Urinary bladder (tissue), 4 donors: ENCODE results near the gene BTD. TPM values are rescaled to one million over a fixed set of nuclear protein-coding genes. Genes with fewer than 3 reads are reported as not detected.
"Not testable (repeated sequence)": the region's sequence is repeated elsewhere in the genome, so short reads cannot be mapped to it uniquely, and the experiment has no call there.

Source experiments
- DNase-seq: peaks from one replicate; pipeline ENCODE4 v3.0.0-alpha.2; 2015; ENCODE audit errors: extremely low spot score
- H3K27ac ChIP-seq: one replicate; pipeline ENCODE4 v1.5.1; 2013; ENCODE audit warnings: low read depth, mild to moderate bottlenecking, moderate library complexity
- H3K36me3 ChIP-seq: one replicate; pipeline ENCODE4 v1.6.1; 2013; ENCODE audit warnings: mild to moderate bottlenecking, moderate library complexity; ENCODE audit not compliant: insufficient read depth
- H3K4me1 ChIP-seq: one replicate; pipeline ENCODE4 v1.6.1; 2013; ENCODE audit warnings: mild to moderate bottlenecking, moderate library complexity; ENCODE audit not compliant: insufficient read depth
- H3K4me3 ChIP-seq: one replicate; pipeline ENCODE4 v1.5.1; 2013; ENCODE audit warnings: low read depth, low read length
- WGBS: extraction: QIAGEN DNeasy Blood & Tissue Kit; methylation state at CpG from one replicate; pipeline ENCODE4 v1.1.7; 2013; 5-methylcytosine and 5-hydroxymethylcytosine counted together
- polyA plus RNA-seq: library from polyadenylated mRNA; stranded (reverse); fragments of 200-250 nt; gene quantifications from one replicate; pipeline ENCODE4 v1.2.3, GENCODE V29; 2013
- total RNA-seq: library from RNA; depleted of rRNA; stranded (reverse); fragments of >200 nt; gene quantifications from one replicate; pipeline ENCODE4 v1.2.3, GENCODE V29; 2014
- donor health status: healthy with polysubstance abuse.
- donor health status: healthy.

The BTD gene
- total and polyA plus RNA-seq, 2 donors = 21.4 to 24.6 TPM

DNA sequence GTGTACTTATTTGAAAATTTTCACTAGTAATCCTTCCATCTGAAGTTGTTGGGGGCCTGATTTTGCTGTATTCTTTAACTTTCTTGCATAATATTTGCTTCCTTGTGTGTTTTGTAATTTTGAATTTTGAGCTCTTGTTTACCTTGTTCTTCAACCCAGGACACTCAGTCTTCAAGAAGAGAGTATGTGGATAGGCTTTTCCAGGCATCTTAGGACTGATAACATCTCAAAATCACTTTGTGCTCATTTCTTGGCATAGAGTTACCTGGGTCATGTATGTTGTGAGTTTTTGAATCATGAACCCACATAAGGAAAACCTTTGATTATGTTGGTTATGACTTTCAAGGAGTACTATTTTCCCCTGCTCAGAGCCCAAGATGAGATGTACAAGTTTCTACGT, 13.4 kb downstream of the BTD start:
- 94% methylated on average over 1 of the region's 1 CpG for WGBS
- Histone ChIP-seq H3K4me3 (no peak overlapping the region), H3K36me3 (no peaks in the 10 kb centered on the region), H3K4me1 (no peaks in the 10 kb centered on the region), H3K27ac (no peak overlapping the region)
- no peak for DNase-seq

DNA sequence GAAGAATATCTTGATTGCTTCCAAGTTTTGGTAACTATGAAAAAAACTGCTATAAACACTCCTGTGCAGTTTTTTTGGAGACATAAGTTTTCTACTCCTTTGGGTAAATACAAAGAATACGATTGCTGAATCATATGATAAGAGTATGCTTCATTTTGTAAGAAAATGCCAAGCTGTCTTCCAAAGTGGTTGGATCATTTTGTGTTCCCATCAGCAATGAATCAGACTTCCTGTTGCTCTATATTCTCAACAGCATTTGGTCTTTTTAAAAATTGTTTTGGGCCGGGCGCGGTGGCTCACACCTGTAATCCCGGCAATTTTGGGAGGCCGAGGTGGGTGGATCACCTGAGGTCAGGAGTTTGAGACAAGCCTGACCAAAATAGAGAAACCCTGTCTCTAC, 14.5 kb downstream of the BTD start:
- no peaks in the 10 kb centered on the region for H3K36me3 ChIP-seq
- 93% methylated on average over 6 of the region's 6 CpGs for WGBS

DNA sequence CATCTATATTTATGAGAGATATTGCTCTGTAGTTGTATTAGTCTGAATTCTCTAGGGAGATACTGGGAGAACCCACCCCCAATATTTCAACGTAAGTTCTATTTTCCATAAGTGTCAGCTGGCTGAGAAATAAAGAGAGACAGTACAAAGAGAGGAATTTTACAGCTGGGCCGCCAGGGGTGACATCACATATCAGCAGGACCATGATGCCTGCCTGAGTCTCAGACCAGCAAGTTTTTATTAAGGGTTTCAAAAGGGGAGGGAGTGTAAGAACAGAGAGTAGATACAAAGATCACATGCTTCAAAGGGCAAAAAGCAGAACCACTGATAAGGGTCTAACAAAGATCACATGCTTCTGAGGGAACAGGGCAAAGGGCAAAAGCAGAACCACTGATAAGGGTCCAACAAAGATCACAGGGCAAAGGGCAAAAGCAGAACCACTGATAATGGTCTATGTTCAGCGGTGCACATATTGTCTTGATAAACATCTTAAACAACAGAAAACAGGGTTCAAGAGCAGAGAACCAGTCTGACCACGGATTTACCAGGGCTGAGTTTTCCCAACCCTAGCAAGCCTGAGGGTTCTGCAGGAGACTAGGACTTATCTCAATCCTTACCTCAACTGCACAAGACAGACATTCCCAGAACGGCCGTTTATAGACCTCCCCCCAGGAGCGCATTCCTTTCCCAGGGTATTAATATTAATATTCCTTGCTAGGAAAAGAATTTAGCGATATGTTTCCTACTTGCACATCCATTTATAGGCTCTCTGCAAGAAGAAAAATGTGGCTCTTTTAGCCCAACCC, 18.3 kb downstream of the BTD start:
- not testable (repeated sequence) for H3K36me3 ChIP-seq, H3K4me1 ChIP-seq, H3K4me3 ChIP-seq, H3K27ac ChIP-seq, DNase-seq
- WGBS = 92% methylated on average over 8 of the region's 8 CpGs

More for the DNA sequence above, 14.5 kb downstream of the BTD start:
- Histone ChIP-seq H3K4me3 (no peak overlapping the region), H3K27ac (no peak overlapping the region), H3K4me1 (no peaks in the 10 kb centered on the region)
- DNase-seq = no peak

DNA sequence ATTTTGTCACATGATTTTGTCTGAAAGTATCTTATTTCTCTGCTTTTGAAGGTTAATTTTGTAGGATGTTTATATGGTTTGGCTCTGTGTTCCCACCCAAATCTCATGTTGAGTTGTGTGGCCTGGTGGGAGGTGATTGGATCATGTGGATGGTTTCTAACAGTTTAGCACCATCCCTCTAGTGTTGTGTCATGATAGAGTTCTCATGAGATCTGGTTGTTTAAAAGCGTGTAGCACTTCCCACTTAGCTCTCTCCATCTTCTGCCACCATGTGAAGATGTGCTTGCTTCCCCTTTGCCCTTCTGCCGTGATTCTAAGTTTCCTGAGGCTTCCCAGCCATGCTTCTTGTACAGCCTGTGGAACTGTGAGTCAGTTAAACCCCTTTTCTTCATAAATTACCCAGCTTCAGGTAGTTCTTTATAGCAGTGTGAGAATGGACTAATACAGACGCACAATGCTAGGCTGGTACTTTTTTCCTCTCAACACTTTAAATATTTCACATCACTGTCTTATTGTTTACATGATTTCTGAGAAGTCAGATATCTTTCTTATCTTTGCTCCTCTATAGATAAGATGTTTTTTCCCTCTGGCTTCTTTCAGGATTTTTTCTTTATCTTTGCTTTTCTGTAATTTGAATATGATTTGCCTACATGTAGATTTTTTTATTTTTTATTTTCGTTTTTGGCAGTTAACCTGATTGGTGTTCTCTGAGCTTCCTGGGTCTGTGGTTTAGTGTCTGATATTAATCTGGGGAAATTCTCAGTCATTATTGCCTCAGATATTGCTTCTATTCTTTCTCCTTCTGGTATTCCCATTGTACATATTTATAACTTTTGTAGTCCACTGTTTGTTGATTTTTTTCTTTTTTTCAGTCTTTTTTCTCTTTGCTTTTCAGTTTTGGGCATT, 22.2 kb downstream of the BTD start:
- WGBS = 52% methylated on average over 4 of the region's 4 CpGs
- no peak for DNase-seq
- Histone ChIP-seq H3K27ac (no peak overlapping the region), H3K36me3 (no peaks in the 10 kb centered on the region), H3K4me3 (no peak overlapping the region), H3K4me1 (no peaks in the 10 kb centered on the region)

DNA sequence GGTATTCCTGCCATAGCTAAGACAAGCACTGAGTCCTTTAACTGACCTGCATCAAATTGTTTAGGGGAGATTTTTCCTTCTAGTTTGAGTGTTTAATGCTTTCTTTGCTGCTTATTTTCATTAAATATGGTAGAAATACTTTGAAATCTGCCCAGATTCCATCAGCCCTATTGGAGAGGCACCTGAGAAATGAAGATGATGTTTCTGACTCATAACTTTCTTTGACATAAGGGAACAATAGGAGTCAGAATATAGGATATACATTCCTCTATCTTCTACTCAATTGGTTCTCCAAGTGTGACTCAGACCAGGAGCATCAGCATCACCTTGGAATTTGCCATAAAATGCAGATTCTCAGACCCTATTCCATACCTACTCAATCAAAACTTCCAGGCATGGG, 27.4 kb downstream of the BTD start:
- Histone ChIP-seq H3K27ac (no peak overlapping the region), H3K4me1 (no peaks in the 10 kb centered on the region), H3K36me3 (no peaks in the 10 kb centered on the region), H3K4me3 (no peak overlapping the region)
- no peak for DNase-seq

DNA sequence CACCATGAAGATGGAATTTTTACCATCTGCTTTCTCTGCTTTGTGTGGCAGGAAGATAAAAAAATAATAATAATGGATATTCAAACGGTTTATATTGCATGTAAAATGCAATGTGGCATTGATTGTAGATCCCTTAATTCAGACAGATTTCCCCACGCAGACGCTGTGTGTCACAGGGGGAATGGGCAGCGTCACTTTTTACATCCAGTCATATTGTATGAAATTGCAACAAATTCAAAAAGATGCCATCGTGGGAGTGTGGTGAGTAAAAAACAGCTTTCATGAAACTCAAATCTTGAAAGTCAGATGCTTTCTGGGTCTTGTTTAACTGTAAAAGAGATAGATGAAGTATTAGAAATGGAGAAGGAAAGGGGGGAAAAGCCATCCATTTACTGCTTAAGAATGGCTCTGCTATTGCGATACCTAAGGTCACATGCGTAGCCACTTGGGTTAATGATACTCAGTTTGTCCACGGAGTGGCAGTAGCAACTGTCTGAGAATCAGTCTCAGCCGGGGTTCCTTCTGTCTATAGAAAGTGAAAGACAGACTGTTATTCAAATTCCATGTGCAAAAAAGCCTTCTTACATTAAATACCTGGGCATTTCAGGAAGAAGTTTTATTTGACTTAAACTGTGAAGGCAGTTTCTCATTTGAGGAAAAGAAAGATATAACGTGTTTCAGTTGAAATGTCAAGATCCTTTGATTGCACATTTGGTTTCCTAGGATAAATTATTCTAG, 28.5 kb downstream of the BTD start:
- DNase-seq = no peak
- no peaks in the 10 kb centered on the region for H3K4me1 ChIP-seq
- WGBS = 40% methylated on average over 10 of the region's 10 CpGs
- H3K36me3 ChIP-seq = no peaks in the 10 kb centered on the region
- no peak overlapping the region for H3K27ac ChIP-seq
- no peak overlapping the region for H3K4me3 ChIP-seq

DNA sequence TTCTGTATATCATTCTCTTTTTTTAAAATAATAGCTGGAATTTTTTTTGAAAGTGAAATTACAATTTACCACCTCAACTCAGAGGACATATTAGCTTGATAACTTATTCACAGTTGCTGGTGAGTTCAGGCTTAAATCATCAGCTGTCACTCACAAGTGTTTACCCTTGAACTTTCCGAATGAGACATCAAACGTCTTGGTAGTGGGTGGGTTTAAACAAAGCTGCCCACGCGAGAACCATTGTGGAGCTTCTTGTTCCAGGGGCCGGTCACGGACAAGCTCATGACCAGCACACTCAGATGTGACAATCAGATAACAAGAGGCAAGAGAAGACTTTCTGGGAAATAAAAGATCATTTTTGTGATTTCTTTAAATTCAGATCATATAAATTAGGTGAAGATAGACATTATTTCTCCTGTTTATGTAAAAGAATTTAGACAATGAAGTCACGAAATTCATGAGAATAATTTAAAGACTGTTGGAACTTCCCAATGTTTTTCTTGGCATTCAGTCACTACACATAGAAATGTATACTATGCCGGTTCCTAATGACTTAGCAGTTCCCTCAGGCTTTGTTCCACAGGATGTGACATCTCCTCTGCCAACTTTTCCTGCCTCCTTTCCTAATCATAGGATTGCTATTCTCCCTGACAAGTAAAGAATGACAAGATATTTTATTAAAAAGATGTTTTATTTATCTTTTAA, 29.3 kb downstream of the BTD start:
- WGBS = 20% methylated on average over 8 of the region's 8 CpGs
- Histone ChIP-seq H3K27ac (no peak overlapping the region), H3K36me3 (no peaks in the 10 kb centered on the region), H3K4me3 (no peak overlapping the region), H3K4me1 (no peaks in the 10 kb centered on the region)
- no peak for DNase-seq

DNA sequence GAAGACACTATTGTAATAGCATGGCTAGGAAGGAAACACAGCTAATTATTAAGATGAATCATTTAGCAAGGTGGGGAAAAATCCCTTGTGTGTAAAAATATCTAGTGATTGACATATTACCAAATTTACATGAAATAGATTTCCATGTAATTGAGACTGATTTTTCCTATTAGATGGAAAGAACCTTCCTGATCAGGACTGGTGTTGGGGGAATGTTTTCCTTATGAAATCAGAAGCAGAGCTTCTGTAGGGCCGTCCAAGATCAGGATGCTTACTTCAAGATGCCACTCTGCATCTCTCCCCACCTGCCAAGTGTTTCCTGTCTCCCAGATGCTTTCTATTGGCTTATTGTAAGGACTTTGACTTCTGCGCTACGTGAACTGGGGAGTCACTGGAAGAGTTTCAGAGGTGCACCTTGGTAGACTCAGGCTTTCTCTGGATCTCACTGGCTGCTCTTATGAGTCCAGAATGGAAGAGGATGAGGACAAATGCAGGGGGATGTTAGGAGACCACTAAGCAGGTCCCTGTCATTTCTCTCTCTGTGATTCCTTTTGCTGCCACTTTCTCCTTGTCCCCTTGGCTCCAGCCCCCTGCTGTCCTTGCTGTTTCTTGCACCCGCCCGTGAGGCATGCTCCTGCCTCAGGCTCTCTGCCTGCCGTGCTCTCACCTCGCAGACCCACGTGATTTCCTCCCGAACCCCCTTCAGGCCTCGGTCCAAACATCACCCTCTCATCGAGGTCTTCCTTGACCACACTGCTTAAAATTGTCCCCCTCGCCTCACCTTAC, 30.1 kb downstream of the BTD start:
- Histone ChIP-seq H3K4me1 (no peaks in the 10 kb centered on the region), H3K36me3 (no peaks in the 10 kb centered on the region), H3K27ac (no peak overlapping the region), H3K4me3 (no peak overlapping the region)
- DNase-seq = no peak
- WGBS = 86% methylated on average over 12 of the region's 12 CpGs

DNA sequence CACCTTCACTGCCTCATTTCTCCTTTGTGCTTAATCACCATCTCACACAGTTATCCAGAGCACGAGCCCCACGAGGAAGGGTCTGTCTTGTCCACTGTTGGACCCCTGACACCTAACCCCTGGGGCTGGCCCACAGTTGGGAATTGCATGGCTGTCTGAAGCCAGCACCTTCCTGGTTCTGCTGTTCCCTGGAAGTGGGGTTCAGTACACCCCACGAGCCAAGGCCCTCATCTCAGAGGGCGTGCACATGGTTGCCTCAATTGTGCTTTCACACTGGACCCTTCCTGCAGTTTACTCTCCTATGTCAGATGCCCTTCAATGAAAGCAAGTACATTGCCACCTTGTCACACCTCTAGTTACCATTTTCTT, 30.7 kb downstream of the BTD start:
- Histone ChIP-seq H3K4me3 (no peak overlapping the region), H3K4me1 (no peaks in the 10 kb centered on the region), H3K27ac (no peak overlapping the region), H3K36me3 (no peaks in the 10 kb centered on the region)
- WGBS = 94% methylated on average over 4 of the region's 4 CpGs
- no peak for DNase-seq

DNA sequence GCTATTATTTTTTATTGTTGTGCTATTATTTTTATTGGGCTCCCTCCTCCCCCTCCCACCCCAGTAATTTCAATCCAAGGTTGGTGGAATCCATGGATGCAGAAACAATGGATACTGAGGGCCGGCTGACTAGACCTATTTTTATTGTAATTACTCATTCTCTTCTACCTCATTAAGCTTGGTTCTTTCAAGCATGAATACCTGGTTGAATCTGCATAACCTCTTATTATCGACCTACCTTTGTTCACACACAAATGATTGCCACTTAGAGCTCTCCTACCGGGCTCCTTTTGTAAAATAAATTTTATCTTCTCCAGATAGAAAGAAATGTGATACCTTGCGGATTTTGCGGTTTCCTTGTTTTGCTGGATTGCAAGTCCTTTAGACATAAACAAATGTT, 31.6 kb downstream of the BTD start:
- 84% methylated on average over 5 of the region's 5 CpGs for WGBS
- Histone ChIP-seq H3K4me1 (no peaks in the 10 kb centered on the region), H3K36me3 (no peaks in the 10 kb centered on the region), H3K4me3 (no peak overlapping the region), H3K27ac (no peak overlapping the region)
- no peak for DNase-seq

DNA sequence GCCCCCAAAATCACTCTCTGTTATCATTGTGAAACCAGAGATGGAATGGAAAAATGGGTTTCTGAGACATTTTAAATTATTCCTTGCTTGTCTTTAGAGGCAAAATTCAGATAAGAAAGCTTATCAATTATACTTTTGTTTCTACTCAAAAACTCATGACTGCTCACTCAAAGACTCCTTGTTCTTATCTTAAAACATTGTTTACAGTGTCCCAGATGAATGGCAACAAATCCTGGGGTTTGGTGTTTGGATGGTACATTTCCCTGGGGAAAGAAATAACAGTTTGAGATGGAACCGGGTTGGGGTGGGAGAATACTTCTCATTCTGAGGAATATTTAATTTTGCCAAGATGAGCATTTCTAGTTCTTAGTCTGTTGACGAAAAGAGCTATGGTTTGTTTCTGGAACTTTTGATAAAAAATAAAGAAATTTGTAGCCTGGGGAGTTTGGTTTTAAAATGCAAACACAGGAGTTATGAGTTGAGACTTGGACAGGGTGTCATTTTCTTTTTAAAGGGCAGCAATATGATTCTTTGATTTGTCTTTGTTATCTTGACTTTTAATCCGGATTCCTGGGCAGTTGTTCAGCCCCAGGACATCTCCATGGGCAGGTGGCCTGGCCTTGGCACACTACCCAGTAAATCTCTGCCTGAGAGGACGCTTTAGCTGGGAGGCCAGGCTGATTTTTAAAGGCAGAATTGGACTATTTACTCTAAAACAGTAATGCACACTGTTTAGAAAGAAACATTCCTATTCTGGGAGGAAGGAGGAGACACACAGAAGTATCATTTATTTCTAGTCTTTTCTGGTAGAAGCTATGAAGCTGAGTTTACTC, 32.4 kb downstream of the BTD start:
- Histone ChIP-seq H3K4me1 (no peaks in the 10 kb centered on the region), H3K36me3 (no peaks in the 10 kb centered on the region), H3K4me3 (no peak overlapping the region), H3K27ac (peak overlapping the region; percentile 65)
- 10% methylated on average over 4 of the region's 4 CpGs for WGBS
- DNase-seq = no peak

DNA sequence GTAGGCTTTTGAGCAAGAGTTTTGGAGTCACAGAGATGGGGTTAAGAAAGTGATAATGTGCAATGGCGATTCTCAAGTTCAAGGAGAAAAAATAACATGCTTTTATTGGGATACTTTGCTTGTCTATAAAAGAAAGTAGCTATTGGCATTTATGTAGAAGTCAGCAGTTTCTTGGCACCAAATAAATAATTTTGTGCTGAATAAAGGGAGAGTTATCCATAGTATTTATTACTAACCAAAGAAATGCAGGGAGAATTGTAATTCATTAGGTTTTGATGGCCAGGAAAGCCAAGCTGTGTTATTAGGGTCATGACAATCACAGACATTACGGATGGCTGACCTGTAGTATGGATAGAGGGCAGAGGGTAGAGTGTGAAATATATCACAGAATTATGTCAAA, 33.1 kb downstream of the BTD start:
- Histone ChIP-seq H3K4me3 (no peak overlapping the region), H3K27ac (peak overlapping the region; percentile 41), H3K4me1 (no peaks in the 10 kb centered on the region), H3K36me3 (no peaks in the 10 kb centered on the region)
- DNase-seq = no peak
- WGBS = 27% methylated on average over 2 of the region's 2 CpGs
